Gastrocnemius medialis (tissue), 4 donors: Measurements from ENCODE around the gene MGA. TPM values are rescaled to one million over a fixed set of nuclear protein-coding genes. Genes with fewer than 3 reads are reported as not detected.

Experiments used
- ATAC-seq, 2 donors: fragments of 150-250 bp; one replicate each; pipeline ENCODE4 v1.9.1; 2016
- DNase-seq, 2 donors: peaks; one replicate each; pipeline ENCODE4 v3.0.0-alpha.2; 2019
- H3K27ac ChIP-seq, 4 donors: fragments of 200-600 bp; sonication (generic); 1 replicate in 1 of 4; 2 replicates in 3 of 4; pipeline ENCODE4 v1.5.1; 2016 to 2018; ENCODE audit warnings: mild to moderate bottlenecking in 2 of 4, moderate library complexity in 1 of 4
- H3K27me3 ChIP-seq, 3 donors: fragments of 200-600 bp; sonication (generic) in 2 of 3; 1 replicate in 1 of 3; 2 replicates in 2 of 3; pipeline versions ENCODE4 v1.5.1 to v1.6.0; 2016 to 2019; ENCODE audit warnings: mild to moderate bottlenecking in 1 of 3, moderate library complexity in 1 of 3
- H3K36me3 ChIP-seq, 2 donors: fragments of 200-600 bp; sonication (generic) in 1 of 2; one replicate each; pipeline ENCODE4 v1.5.1; 2017 to 2018
- H3K4me1 ChIP-seq, 2 donors: fragments of 200-600 bp; sonication (generic) in 1 of 2; one replicate each; pipeline ENCODE4 v1.5.1; 2016 to 2017; ENCODE audit warnings: mild to moderate bottlenecking in 2 of 2
- H3K4me3 ChIP-seq, 4 donors: fragments of 200-600 bp; sonication (generic) in 3 of 4; 1 replicate in 1 of 4; 2 replicates in 3 of 4; pipeline ENCODE4 v1.5.1; 2016 to 2019; ENCODE audit warnings: mild to moderate bottlenecking in 2 of 4
- H3K9me3 ChIP-seq, 3 donors: fragments of 200-600 bp; sonication (generic) in 2 of 3; 1 replicate in 1 of 3; 2 replicates in 2 of 3; pipeline ENCODE4 v1.5.1; 2016 to 2019
- POLR2A ChIP-seq, 2 donors: fragments of 450-650 bp; IDR thresholded peaks; one replicate each; pipeline ENCODE4 v1.6.1; 2017; ENCODE audit warnings: antibody characterized with exemption in 2 of 2, mild to moderate bottlenecking in 2 of 2, moderate library complexity in 2 of 2
- in situ Hi-C, 4 donors: fragments of 200-750 bp; cut with MboI; loops; one replicate each; pipeline versions ENCODE4 v1.15.0 to v1.8.0; 2017; ENCODE audit warnings: low sequenced_read_pairs in 4 of 4
- intact Hi-C: fragments of 100-400 bp; cut with DNase I; formaldehyde crosslinking; loops from one replicate; pipeline ENCODE4 v1.15.1; 2023; ENCODE audit warnings: low total_unique reads
- total RNA-seq, 4 donors: library from RNA; depleted of rRNA; stranded (reverse); fragments of >200 nt; gene quantifications; one replicate each; pipeline versions ENCODE4 v1.1.0 to v1.2.3, GENCODE V29; 2016
- TF ChIP-seq, protein P1 (sequence below), 5 experiments: fragments of 450-650 bp in 3 of 5; fragments of 200-600 bp in 2 of 5; sonication (generic) in 2 of 5; IDR thresholded peaks in 4 of 5; conservative IDR thresholded peaks in 1 of 5; 1 replicate in 4 of 5; 2 replicates in 1 of 5; pipeline ENCODE4 v1.5.1; 2016 to 2019; ENCODE audit warnings: antibody characterized with exemption in 5 of 5, mild to moderate bottlenecking in 3 of 5, moderate library complexity in 3 of 5

MGA gene
- total RNA-seq, 4 donors from 2014 or later = 17.0 to 27.8 (median 23.6) TPM

DNA sequence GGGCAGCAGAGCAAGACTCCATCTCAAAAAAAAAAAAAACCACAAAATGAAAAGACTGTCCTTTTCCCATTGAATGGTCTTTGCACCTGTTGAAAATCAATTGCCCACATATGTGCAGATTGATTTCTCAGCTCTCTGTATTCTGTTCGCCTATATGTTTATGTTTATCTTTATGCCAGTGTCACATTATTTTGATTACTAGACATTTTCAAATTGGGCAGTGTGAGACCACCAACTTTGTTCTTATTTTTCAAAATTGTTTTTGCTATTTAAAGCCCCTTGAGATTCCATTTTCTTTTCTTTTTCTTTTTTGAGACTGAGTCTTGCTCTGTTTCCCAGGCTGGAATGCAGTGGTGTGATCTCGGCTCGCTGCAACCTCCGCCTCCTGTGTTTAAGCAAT is 18.5 kb downstream of the MGA start:
- TF ChIP-seq POLR2A (IDR thresholded peaks at IDR 0.05) = no peak
- TF ChIP-seq, protein P1, sequence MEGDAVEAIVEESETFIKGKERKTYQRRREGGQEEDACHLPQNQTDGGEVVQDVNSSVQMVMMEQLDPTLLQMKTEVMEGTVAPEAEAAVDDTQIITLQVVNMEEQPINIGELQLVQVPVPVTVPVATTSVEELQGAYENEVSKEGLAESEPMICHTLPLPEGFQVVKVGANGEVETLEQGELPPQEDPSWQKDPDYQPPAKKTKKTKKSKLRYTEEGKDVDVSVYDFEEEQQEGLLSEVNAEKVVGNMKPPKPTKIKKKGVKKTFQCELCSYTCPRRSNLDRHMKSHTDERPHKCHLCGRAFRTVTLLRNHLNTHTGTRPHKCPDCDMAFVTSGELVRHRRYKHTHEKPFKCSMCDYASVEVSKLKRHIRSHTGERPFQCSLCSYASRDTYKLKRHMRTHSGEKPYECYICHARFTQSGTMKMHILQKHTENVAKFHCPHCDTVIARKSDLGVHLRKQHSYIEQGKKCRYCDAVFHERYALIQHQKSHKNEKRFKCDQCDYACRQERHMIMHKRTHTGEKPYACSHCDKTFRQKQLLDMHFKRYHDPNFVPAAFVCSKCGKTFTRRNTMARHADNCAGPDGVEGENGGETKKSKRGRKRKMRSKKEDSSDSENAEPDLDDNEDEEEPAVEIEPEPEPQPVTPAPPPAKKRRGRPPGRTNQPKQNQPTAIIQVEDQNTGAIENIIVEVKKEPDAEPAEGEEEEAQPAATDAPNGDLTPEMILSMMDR (IDR thresholded peaks at IDR 0.05 in 4 of 5, conservative IDR thresholded peaks at IDR 0.05 in 1 of 5) = no peak
- ATAC-seq (no peak), DNase-seq (no peak)
- H3K27me3 ChIP-seq = no peaks in the 10 kb centered on the region
- no peak overlapping the region for H3K27ac ChIP-seq
- no peaks in the 10 kb centered on the region for H3K36me3 ChIP-seq
- no peaks in the 10 kb centered on the region for H3K9me3 ChIP-seq
- no peaks in the 10 kb centered on the region for H3K4me1 ChIP-seq
- no peak overlapping the region for H3K4me3 ChIP-seq
- intact Hi-C loops (no loop called here), in situ Hi-C loops (no loop called here)

DNA sequence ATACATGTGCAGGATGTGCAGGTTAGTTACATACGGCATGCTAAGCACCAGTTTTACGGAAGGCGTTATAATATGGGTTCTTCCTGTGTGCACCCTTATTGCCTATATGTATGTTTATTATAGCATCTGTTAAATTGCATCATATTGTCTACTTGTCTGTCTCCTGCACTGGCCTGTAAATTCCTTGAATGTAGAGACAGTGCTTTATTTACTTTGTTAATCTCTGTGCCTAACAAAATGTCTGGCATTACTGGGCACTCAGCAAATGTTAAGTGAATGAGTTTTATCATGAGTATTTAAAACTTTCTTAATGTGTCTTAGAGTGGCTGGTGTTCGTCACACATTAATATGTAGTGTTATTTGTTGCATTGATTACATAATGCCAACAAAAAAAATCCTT is 23.8 kb downstream of the MGA start:
- Histone ChIP-seq H3K27ac (no peak overlapping the region), H3K9me3 (no peaks in the 10 kb centered on the region), H3K4me1 (peaks cover 5 to 12% of the 10 kb centered on the region in 2 donors), H3K36me3 (no peaks in the 10 kb centered on the region), H3K4me3 (no peak overlapping the region), H3K27me3 (no peaks in the 10 kb centered on the region)
- in situ Hi-C loops (no loop called here), intact Hi-C loops (no loop called here)
- TF ChIP-seq POLR2A (IDR thresholded peaks at IDR 0.05) = no peak
- TF ChIP-seq, protein P1 (IDR thresholded peaks at IDR 0.05 in 4 of 5, conservative IDR thresholded peaks at IDR 0.05 in 1 of 5) = no peak
- ATAC-seq (no peak), DNase-seq (no peak)

DNA sequence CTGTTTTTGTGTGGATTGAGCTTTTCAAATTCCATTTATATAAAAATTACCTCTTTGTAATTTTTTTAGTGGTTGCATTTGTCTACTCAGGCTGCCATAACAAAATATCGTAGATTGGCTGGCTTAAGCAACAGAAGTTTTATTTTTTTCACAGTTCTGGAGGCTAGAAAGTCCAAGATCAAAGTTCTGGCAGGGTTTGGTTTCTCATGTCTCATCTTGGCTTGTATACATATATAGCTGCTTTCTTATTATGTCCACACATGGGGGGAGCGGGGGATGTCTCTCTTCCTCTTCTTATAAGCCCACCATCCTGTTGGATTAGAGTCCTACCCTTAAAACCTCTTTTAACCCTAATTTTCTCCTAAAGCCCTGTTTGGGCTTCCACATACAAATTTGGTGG is 28.5 kb downstream of the MGA start:
- intact Hi-C loops = no loop called here
- DNase-seq = no peak
- H3K27ac ChIP-seq = no peak overlapping the region
- H3K4me1 ChIP-seq = peaks cover 10 to 18% of the 10 kb centered on the region in 2 donors
- in situ Hi-C loops = no loop called here
- no peaks in the 10 kb centered on the region for H3K27me3 ChIP-seq
- ATAC-seq = no peak
- no peaks in the 10 kb centered on the region for H3K36me3 ChIP-seq
- no peaks in the 10 kb centered on the region for H3K9me3 ChIP-seq
- no peak overlapping the region for H3K4me3 ChIP-seq
- TF ChIP-seq, protein P1 (IDR thresholded peaks at IDR 0.05 in 4 of 5, conservative IDR thresholded peaks at IDR 0.05 in 1 of 5) = no peak
- TF ChIP-seq POLR2A (IDR thresholded peaks at IDR 0.05) = no peak

DNA sequence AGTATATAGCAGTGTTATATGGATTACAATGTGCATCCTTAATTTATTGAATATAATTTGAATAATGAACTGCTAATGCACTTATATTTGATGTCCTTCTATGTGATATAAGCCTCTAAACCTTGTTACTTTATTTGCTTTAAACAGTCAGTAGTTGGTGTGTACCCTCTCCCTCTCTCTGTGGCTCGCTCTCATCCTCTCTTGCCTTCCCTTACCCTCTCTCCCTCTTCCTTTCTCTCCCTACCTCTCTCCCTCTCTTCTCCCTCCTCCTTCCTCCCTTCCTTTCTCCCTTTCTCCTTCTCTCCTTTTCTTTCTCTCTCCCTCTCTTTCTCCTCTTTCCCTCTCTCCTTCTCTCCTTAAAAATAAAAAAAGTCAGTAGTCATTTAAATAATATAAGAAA is 28.9 kb downstream of the MGA start:
- Histone ChIP-seq H3K4me3 (no peak overlapping the region), H3K27ac (no peak overlapping the region), H3K36me3 (no peaks in the 10 kb centered on the region), H3K4me1 (peaks cover 10 to 18% of the 10 kb centered on the region in 2 donors), H3K9me3 (no peaks in the 10 kb centered on the region), H3K27me3 (no peaks in the 10 kb centered on the region)
- ATAC-seq (no peak), DNase-seq (no peak)
- in situ Hi-C loops (no loop called here), intact Hi-C loops (no loop called here)
- TF ChIP-seq POLR2A (IDR thresholded peaks at IDR 0.05) = no peak
- TF ChIP-seq, protein P1 (IDR thresholded peaks at IDR 0.05 in 4 of 5, conservative IDR thresholded peaks at IDR 0.05 in 1 of 5) = no peak

DNA sequence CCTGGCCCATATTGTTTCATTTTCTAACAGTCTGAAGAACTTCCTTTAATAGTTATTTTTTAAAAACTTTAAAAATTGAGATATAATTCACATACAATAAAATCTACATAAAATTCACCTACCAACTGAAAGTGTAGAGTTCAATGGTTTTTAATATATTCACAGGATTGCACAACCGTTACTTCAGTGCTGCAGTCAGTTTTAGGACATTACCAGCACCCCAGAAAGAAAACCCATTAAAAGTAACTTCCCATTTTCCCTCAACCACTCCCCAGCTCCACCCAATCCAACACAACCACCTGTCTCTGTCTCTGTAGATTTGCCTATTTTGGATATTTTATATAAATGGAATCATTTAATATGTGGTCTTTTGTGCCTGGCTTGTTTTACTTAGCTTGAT is 29.6 kb downstream of the MGA start:
- no peak overlapping the region for H3K4me3 ChIP-seq
- H3K9me3 ChIP-seq = no peaks in the 10 kb centered on the region
- DNase-seq (no peak), ATAC-seq (no peak)
- in situ Hi-C loops = no loop called here
- H3K36me3 ChIP-seq = no peaks in the 10 kb centered on the region
- peaks cover 10 to 18% of the 10 kb centered on the region in 2 donors for H3K4me1 ChIP-seq
- intact Hi-C loops = no loop called here
- TF ChIP-seq POLR2A (IDR thresholded peaks at IDR 0.05) = no peak
- TF ChIP-seq, protein P1 (IDR thresholded peaks at IDR 0.05 in 4 of 5, conservative IDR thresholded peaks at IDR 0.05 in 1 of 5) = no peak
- no peaks in the 10 kb centered on the region for H3K27me3 ChIP-seq
- H3K27ac ChIP-seq = no peak overlapping the region
